Ovary (tissue), 9 donors: ENCODE results near the gene PCDH1. TPM values are rescaled to one million over a fixed set of nuclear protein-coding genes. Genes with fewer than 3 reads are reported as not detected.

ENCODE experiments used
- DNase-seq, 5 donors: peaks; one replicate each; pipeline ENCODE4 v3.0.0-alpha.2; 2019 to 2020
- H3K27ac ChIP-seq, 2 donors: fragments of 200-600 bp; one replicate each; pipeline versions ENCODE4 v1.5.1 to v1.8.0; 2019 to 2022
- H3K27me3 ChIP-seq: fragments of 200-600 bp; one replicate; pipeline ENCODE4 v1.8.0; 2022
- H3K36me3 ChIP-seq: fragments of 200-600 bp; sonication (generic); one replicate; pipeline ENCODE4 v1.5.1; 2019
- H3K4me1 ChIP-seq: one replicate; pipeline ENCODE4 v1.8.1; 2013; ENCODE audit warnings: mild to moderate bottlenecking, moderate library complexity; ENCODE audit not compliant: insufficient read depth
- H3K4me3 ChIP-seq: fragments of 200-600 bp; sonication (generic); one replicate; pipeline ENCODE4 v1.5.1; 2017
- H3K9me3 ChIP-seq, 2 donors: fragments of 200-600 bp in 1 of 2; sonication (generic) in 1 of 2; one replicate each; pipeline versions ENCODE4 v1.5.1 to v1.8.1; 2013 to 2019; ENCODE audit warnings: mild to moderate bottlenecking in 1 of 2, moderate library complexity in 1 of 2
- CTCF ChIP-seq, 3 donors: fragments of 450-650 bp in 2 of 3; fragments of 200-600 bp in 1 of 3; IDR thresholded peaks; one replicate each; pipeline versions ENCODE4 v1.5.1 to v1.8.0; 2016 to 2022; ENCODE audit warnings: antibody characterized with exemption in 3 of 3, mild to moderate bottlenecking in 1 of 3
- EP300 ChIP-seq: sonication (generic); formaldehyde crosslinking; IDR thresholded peaks from one replicate; pipeline ENCODE4 v1.6.1; 2017; ENCODE audit warnings: antibody characterized with exemption
- POLR2A ChIP-seq: fragments of 450-650 bp; IDR thresholded peaks from one replicate; pipeline ENCODE4 v1.6.1; 2017; ENCODE audit warnings: antibody characterized with exemption, mild to moderate bottlenecking, moderate library complexity
- WGBS, 3 donors: extraction: QIAGEN DNeasy Blood & Tissue Kit in 1 of 3; methylation state at CpG; one replicate each; pipeline versions ENCODE4 v1.1.5 to v1.1.7; 2013 to 2017; 5-methylcytosine and 5-hydroxymethylcytosine counted together
- intact Hi-C, 4 donors: fragments of 100-400 bp; cut with DNase I; formaldehyde crosslinking; loops; one replicate each; pipeline versions ENCODE4 v1.11.0 to v1.15.1; 2022 to 2023
- polyA plus RNA-seq, 2 donors: library from polyadenylated mRNA; stranded (reverse); fragments of 200-250 nt in 1 of 2; fragments of 350-450 nt in 1 of 2; fragmentation: Illumina TruSeq in 1 of 2; extraction: RNeasy Lipid Tissue Mini Kit (QIAGEN cat#74804) in 1 of 2; gene quantifications; one replicate each; pipeline ENCODE4 v1.2.3, GENCODE V29; 2013 to 2014
- total RNA-seq, 7 donors: library from RNA; depleted of rRNA in 2 of 7; stranded (reverse); fragments of >200 nt in 2 of 7; fragmentation: NEBNext Ultra II Directional in 3 of 7; extraction: Animal tissue kit (Norgen Biotek cat#: 25700) in 3 of 7; gene quantifications; one replicate each; pipeline versions ENCODE4 v1.1.0 to v1.2.4, GENCODE V29; 2016 to 2023
- donor health status: DM: no; HTN: no; CAD: no; lungs with moderate emphysema.
- donor health status: DM: no; HTN: no; CAD: no.
- donor health status: Bipolar disorder and iron deficiency.
- donor health status: DM: yes; HTN: yes; CAD: no.
- donor health status: DM: no; HTN: no; CAD: no.
- donor health status: DM: yes; HTN: yes; CAD: no.

The PCDH1 gene
- total and polyA plus RNA-seq, 9 donors: 3.2 to 13.8 (median 7.0) TPM

- DNase-seq: no peak
- intact Hi-C loops: no loop called here
- H3K27ac ChIP-seq: no peak overlapping the region
- no peak for TF ChIP-seq POLR2A
- no peak for TF ChIP-seq CTCF (IDR thresholded peaks at IDR 0.05)
- no peak for TF ChIP-seq EP300
- H3K4me1 ChIP-seq: no peaks in the 10 kb centered on the region
- no peaks in the 10 kb centered on the region for H3K27me3 ChIP-seq
- no peaks in the 10 kb centered on the region for H3K36me3 ChIP-seq
- no peak overlapping the region for H3K4me3 ChIP-seq
- 20 to 36% (median 27%) methylated on average over 10 of the region's 10 CpGs for WGBS, 3 donors
- no peaks in the 10 kb centered on the region for H3K9me3 ChIP-seq
Measured at GRCh38 chr5:141825791-141826560, 52.2 kb downstream of the PCDH1 start.

DNA sequence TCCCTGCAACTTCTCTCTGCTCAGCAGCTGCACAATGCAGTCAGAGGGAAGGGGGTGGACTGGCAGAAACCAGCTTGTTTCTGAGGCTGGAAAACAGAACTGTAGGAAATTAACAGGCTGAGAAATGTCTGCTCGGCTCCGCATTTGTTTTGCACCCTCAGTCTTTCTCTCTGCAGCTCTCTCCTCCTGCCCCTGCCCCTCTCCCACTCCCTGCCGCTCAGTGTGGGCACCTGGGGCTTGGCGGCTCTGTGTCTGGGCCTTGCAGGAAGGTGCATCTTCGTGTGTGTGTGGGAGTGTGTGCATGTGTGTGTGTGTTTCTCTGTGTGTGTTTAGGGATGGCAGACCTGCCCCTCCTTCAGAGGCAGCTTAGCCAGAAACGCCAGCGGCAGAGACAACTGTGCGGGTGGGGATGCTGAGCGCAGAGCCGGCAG, 53.0 kb downstream of the PCDH1 start:
- Histone ChIP-seq H3K27ac (no peak overlapping the region), H3K9me3 (no peaks in the 10 kb centered on the region), H3K4me1 (no peaks in the 10 kb centered on the region), H3K4me3 (no peak overlapping the region), H3K27me3 (no peaks in the 10 kb centered on the region), H3K36me3 (no peaks in the 10 kb centered on the region)
- no peak for DNase-seq
- WGBS, 3 donors: 15 to 20% (median 18%) methylated on average over 10 of the region's 10 CpGs
- TF ChIP-seq CTCF (IDR thresholded peaks at IDR 0.05): no peak
- TF ChIP-seq EP300: no peak
- TF ChIP-seq POLR2A: no peak
- intact Hi-C loops: no loop called here

DNA sequence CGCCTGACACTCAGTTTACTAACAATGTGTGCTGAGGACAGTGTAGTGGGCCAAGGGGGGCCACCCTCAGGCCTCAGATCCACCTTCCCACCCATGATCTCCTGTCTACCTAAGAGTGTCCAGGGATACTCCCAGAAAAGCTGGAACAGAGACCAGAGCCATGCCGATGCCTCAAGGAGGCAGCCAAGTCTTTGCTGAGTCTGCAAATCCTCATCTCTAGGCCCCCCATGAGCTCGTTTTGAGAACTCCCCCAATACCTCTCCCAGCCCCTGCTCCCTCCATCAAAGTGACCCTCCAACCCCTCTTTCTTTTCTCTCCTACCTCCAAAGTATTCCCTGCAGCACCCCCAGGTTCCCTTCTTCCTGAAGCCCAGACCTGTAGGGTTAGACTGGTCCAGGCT, 53.5 kb downstream of the PCDH1 start:
- intact Hi-C loops: loop anchor here in 1 of 4 donors (5.0 kb wide), 1 partner anchor 53 kb away; the partner anchor contains the start of gene PCDH1
- 54 to 64% (median 57%) methylated on average over 3 of the region's 3 CpGs for WGBS, 3 donors
- Histone ChIP-seq H3K27me3 (no peaks in the 10 kb centered on the region), H3K9me3 (no peaks in the 10 kb centered on the region), H3K27ac (no peak overlapping the region), H3K4me1 (no peaks in the 10 kb centered on the region), H3K36me3 (no peaks in the 10 kb centered on the region), H3K4me3 (no peak overlapping the region)
- DNase-seq: no peak
- TF ChIP-seq CTCF (IDR thresholded peaks at IDR 0.05): no peak
- TF ChIP-seq POLR2A: no peak
- TF ChIP-seq EP300: no peak

DNA sequence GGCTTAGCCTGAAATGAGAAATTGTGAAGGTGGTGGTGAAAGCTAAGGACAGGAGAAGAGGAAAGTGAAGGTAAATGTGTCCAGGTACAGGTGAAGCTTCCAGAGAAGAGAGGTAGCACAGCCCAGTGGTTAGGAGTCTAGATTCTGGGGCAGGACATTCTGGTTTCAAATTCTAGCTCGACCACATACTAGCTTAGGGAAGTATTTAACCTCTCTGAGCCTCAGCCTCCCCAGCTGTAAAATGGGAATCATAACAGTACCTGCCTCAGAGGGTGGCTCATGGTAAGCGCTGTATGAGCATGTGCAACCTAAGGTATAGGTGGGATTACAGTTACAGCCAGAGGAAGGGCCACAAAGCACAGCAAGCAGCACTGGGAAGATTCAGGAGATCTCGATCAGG, 55.2 kb downstream of the PCDH1 start:
- DNase-seq: no peak

More for the DNA sequence above, 55.2 kb downstream of the PCDH1 start:
- H3K27ac ChIP-seq: no peak overlapping the region
- TF ChIP-seq EP300 (no peak), CTCF (IDR thresholded peaks at IDR 0.05) (no peak), POLR2A (no peak)
- H3K4me3 ChIP-seq: no peak overlapping the region
- H3K9me3 ChIP-seq: no peaks in the 10 kb centered on the region
- intact Hi-C loops: loop anchor here in 1 of 4 donors (5.0 kb wide), 1 partner anchor 54 kb away; the partner anchor contains the start of gene PCDH1
- WGBS, 3 donors: 77 to 92% (median 81%) methylated on average over 3 of the region's 3 CpGs
- H3K27me3 ChIP-seq: no peaks in the 10 kb centered on the region
- H3K36me3 ChIP-seq: no peaks in the 10 kb centered on the region
- no peaks in the 10 kb centered on the region for H3K4me1 ChIP-seq
